ENCODE data around the gene CRYBB1.
A peak's percentile ranks its signal among the peaks of the same experiment; 100 is the strongest.

CRYBB1 gene

GRCh38 chr22:26588729-26589366 lies 29.0 kb downstream of the CRYBB1 start:
- peak; percentile 99 for TF ChIP-seq ZFP3 (CRISPR knock-in tag; IDR thresholded peaks at IDR 0.05)
- no peak for TF ChIP-seq ZNF70 (CRISPR knock-in tag; IDR thresholded peaks at IDR 0.05)
- no peak for ATAC-seq

- TF ChIP-seq PATZ1 (CRISPR knock-in tag; IDR thresholded peaks at IDR 0.05; ENCODE audit: borderline replicate concordance) (no peak), ZNF8 (CRISPR knock-in tag; IDR thresholded peaks at IDR 0.05) (peak; percentile 98), ZNF70 (CRISPR knock-in tag; IDR thresholded peaks at IDR 0.05) (no peak), TCF4 (CRISPR knock-in tag; IDR thresholded peaks at IDR 0.05; ENCODE audit: borderline replicate concordance) (no peak), ZFP30 (CRISPR knock-in tag; IDR thresholded peaks at IDR 0.05) (no peak), GLIS3 (CRISPR knock-in tag; IDR thresholded peaks at IDR 0.05) (no peak), PPARA (CRISPR knock-in tag; IDR thresholded peaks at IDR 0.05; ENCODE audit: borderline replicate concordance) (no peak)
- ATAC-seq = no peak
These were observed 29.7 kb downstream of the CRYBB1 start for GRCh38 chr22:26587991-26588613.

GRCh38 chr22:26586556-26587325 lies 31.1 kb downstream of the CRYBB1 start:
- no peak for ATAC-seq
- no peak for TF ChIP-seq ZC3H10 (CRISPR knock-in tag; IDR thresholded peaks at IDR 0.05)
- no peak for TF ChIP-seq ZNF565 (CRISPR knock-in tag; conservative IDR thresholded peaks at IDR 0.05; ENCODE audit: low read depth)
- TF ChIP-seq TCF4 (CRISPR knock-in tag; IDR thresholded peaks at IDR 0.05; ENCODE audit: borderline replicate concordance) = no peak
- TF ChIP-seq CSDC2 (CRISPR knock-in tag; IDR thresholded peaks at IDR 0.05) = no peak
- TF ChIP-seq POU6F1 (CRISPR knock-in tag; IDR thresholded peaks at IDR 0.05; ENCODE audit: borderline replicate concordance, low read depth) = no peak

- TF ChIP-seq PATZ1 (CRISPR knock-in tag; IDR thresholded peaks at IDR 0.05; ENCODE audit: borderline replicate concordance) = 0 out of 2 replicates have a peak, but pooled peaks have one; percentile 15
- no peak for TF ChIP-seq SNAI2 (CRISPR knock-in tag; IDR thresholded peaks at IDR 0.05)
- 0 out of 2 replicates have a peak, but pooled peaks have one; percentile 24 for TF ChIP-seq TCF4 (CRISPR knock-in tag; IDR thresholded peaks at IDR 0.05; ENCODE audit: borderline replicate concordance)
- peak; percentile 81 for ATAC-seq
These were observed 32.6 kb downstream of the CRYBB1 start for GRCh38 chr22:26585104-26585790.

GRCh38 chr22:26584010-26584409 lies 33.8 kb downstream of the CRYBB1 start:
- ATAC-seq = no peak

More at GRCh38 chr22:26584010-26584409, 33.8 kb downstream of the CRYBB1 start:
- TF ChIP-seq SNAI2 (CRISPR knock-in tag; IDR thresholded peaks at IDR 0.05) (no peak), PPARA (CRISPR knock-in tag; IDR thresholded peaks at IDR 0.05; ENCODE audit: borderline replicate concordance) (no peak), TSHZ2 (CRISPR knock-in tag; IDR thresholded peaks at IDR 0.05) (no peak), ZC3H10 (CRISPR knock-in tag; IDR thresholded peaks at IDR 0.05) (no peak), ARNTL (CRISPR knock-in tag; IDR thresholded peaks at IDR 0.05; ENCODE audit: borderline replicate concordance, low read depth) (no peak), RARB (CRISPR knock-in tag; IDR thresholded peaks at IDR 0.05) (no peak), TOX (CRISPR knock-in tag; IDR thresholded peaks at IDR 0.05; ENCODE audit: borderline replicate concordance) (no peak), GLIS3 (CRISPR knock-in tag; IDR thresholded peaks at IDR 0.05) (no peak), ZNF565 (CRISPR knock-in tag; conservative IDR thresholded peaks at IDR 0.05; ENCODE audit: low read depth) (no peak)
